Chondrocyte (in vitro differentiated cells): Measurements from ENCODE around the gene UBE2QL1. TPM values are rescaled to one million over a fixed set of nuclear protein-coding genes. Genes with fewer than 3 reads are reported as not detected.

Experiments
- DNase-seq: peaks from one replicate; pipeline ENCODE4 v3.0.0; 2021; ENCODE audit warnings: mixed read lengths, low spot score
- H3K27ac Mint-ChIP-seq: one replicate; pipeline ENCODE4 v1.8.0; 2021; ENCODE audit warnings: mild to moderate bottlenecking, moderate library complexity, mixed read lengths; ENCODE audit not compliant: unreplicated experiment
- H3K27me3 Mint-ChIP-seq: 2 replicates; pipeline ENCODE4 v1.8.0; 2021; ENCODE audit warnings: low read depth, mixed read lengths
- H3K36me3 Mint-ChIP-seq: 2 replicates; pipeline ENCODE4 v1.8.0; 2021; ENCODE audit warnings: low read depth, mixed read lengths
- H3K4me1 Mint-ChIP-seq: 2 replicates; pipeline ENCODE4 v1.8.0; 2021; ENCODE audit warnings: low read depth, mild to moderate bottlenecking, mixed read lengths
- H3K4me3 Mint-ChIP-seq: one replicate; pipeline ENCODE4 v1.8.0; 2021; ENCODE audit warnings: mild to moderate bottlenecking, moderate library complexity, mixed read lengths; ENCODE audit not compliant: unreplicated experiment
- H3K9me3 Mint-ChIP-seq: 2 replicates; pipeline ENCODE4 v1.8.0; 2021; ENCODE audit warnings: low read depth, mixed read lengths
- total RNA-seq: library from RNA; stranded (reverse); gene quantifications from 3 replicates; pipeline ENCODE4 v1.2.1, GENCODE V29; 2021
- TF ChIP-seq, protein P1 (sequence below): fragments of 200-600 bp; sonication (generic); IDR thresholded peaks from 2 replicates; pipeline ENCODE4 v1.5.0; 2021; ENCODE audit warnings: antibody characterized with exemption, mild to moderate bottlenecking, moderate library complexity

UBE2QL1 gene
- total RNA-seq, 1 donor from 2014 or later = 0.17 TPM

DNA sequence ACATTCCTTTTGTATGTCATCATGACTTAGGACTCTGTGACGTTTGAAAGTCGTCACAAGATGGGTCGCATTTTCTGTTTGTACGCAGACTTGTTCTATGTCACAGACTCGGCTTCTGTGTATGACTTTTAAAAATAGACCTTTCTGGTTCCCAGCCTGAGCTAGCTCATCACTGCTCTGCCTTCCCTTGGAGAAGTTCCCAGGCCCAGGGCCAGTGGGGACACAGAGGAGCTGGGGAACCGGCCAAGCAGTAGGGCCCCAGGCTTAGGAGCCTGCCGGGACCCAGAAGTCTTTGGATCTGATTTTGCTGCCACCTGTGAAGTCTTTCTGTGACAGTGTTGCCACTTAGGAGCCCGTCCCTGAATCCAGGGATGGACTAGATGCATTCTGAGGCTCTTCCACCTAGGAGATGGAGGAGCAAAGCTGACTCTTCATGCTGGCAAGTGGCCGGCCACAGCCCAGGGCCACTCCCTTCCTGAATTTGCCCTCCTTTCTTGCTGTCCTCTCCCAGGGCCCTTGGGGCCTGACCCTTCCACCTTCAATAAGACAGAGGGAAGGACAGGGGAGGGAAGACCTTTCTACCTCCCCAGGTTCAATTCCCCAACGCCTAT is 18.1 kb upstream of the UBE2QL1 start:
- H3K9me3 Mint-ChIP-seq = peaks cover 2% of the 10 kb centered on the region
- DNase-seq = no peak
- H3K4me3 Mint-ChIP-seq = no peak overlapping the region
- TF ChIP-seq, protein P1, sequence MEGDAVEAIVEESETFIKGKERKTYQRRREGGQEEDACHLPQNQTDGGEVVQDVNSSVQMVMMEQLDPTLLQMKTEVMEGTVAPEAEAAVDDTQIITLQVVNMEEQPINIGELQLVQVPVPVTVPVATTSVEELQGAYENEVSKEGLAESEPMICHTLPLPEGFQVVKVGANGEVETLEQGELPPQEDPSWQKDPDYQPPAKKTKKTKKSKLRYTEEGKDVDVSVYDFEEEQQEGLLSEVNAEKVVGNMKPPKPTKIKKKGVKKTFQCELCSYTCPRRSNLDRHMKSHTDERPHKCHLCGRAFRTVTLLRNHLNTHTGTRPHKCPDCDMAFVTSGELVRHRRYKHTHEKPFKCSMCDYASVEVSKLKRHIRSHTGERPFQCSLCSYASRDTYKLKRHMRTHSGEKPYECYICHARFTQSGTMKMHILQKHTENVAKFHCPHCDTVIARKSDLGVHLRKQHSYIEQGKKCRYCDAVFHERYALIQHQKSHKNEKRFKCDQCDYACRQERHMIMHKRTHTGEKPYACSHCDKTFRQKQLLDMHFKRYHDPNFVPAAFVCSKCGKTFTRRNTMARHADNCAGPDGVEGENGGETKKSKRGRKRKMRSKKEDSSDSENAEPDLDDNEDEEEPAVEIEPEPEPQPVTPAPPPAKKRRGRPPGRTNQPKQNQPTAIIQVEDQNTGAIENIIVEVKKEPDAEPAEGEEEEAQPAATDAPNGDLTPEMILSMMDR = no peak
- H3K27ac Mint-ChIP-seq = no peak overlapping the region
- H3K36me3 Mint-ChIP-seq = no peaks in the 10 kb centered on the region
- no peaks in the 10 kb centered on the region for H3K4me1 Mint-ChIP-seq
- H3K27me3 Mint-ChIP-seq = peaks cover 29% of the 10 kb centered on the region

- H3K4me3 Mint-ChIP-seq = no peak overlapping the region
- peaks cover 2% of the 10 kb centered on the region for H3K9me3 Mint-ChIP-seq
- H3K27ac Mint-ChIP-seq = no peak overlapping the region
- DNase-seq = no peak
- no peaks in the 10 kb centered on the region for H3K4me1 Mint-ChIP-seq
- peaks cover 29% of the 10 kb centered on the region for H3K27me3 Mint-ChIP-seq
- no peaks in the 10 kb centered on the region for H3K36me3 Mint-ChIP-seq
- TF ChIP-seq, protein P1 = no peak
These were observed 17.2 kb upstream of the UBE2QL1 start for GRCh38 chr5:6431214-6432195.

- Mint-ChIP-seq H3K27me3 (peaks cover 26% of the 10 kb centered on the region), H3K36me3 (no peaks in the 10 kb centered on the region), H3K4me1 (no peaks in the 10 kb centered on the region), H3K4me3 (no peak overlapping the region), H3K9me3 (peaks cover 2% of the 10 kb centered on the region), H3K27ac (no peak overlapping the region)
- DNase-seq = no peak
- TF ChIP-seq, protein P1 = no peak
These were observed 16.5 kb upstream of the UBE2QL1 start for GRCh38 chr5:6432206-6432605.

GRCh38 chr5:6434731-6435130 is 13.9 kb upstream of the UBE2QL1 start:
- Mint-ChIP-seq H3K9me3 (peaks cover 2% of the 10 kb centered on the region), H3K4me3 (no peak overlapping the region), H3K4me1 (no peaks in the 10 kb centered on the region), H3K36me3 (no peaks in the 10 kb centered on the region), H3K27me3 (peaks cover 23% of the 10 kb centered on the region), H3K27ac (no peak overlapping the region)
- TF ChIP-seq, protein P1 = no peak
- DNase-seq = no peak

- TF ChIP-seq, protein P1 = peak; percentile 25
- H3K27me3 Mint-ChIP-seq = peaks cover 23% of the 10 kb centered on the region
These were observed 13.3 kb upstream of the UBE2QL1 start for GRCh38 chr5:6435356-6435755.

More at GRCh38 chr5:6435356-6435755, 13.3 kb upstream of the UBE2QL1 start:
- Mint-ChIP-seq H3K27ac (no peak overlapping the region), H3K4me3 (no peak overlapping the region), H3K36me3 (no peaks in the 10 kb centered on the region), H3K9me3 (peaks cover 8% of the 10 kb centered on the region), H3K4me1 (no peaks in the 10 kb centered on the region)
- no peak for DNase-seq
